ENCODE data around the gene SEPTIN5.

SEPTIN5 gene

GRCh38 chr22:19705181-19705934 is 8.9 kb upstream of the SEPTIN5 start:
- DNase-seq (ENCODE audit: low read depth in 3 of 3, low spot score in 1 of 3): no peak

GRCh38 chr22:19706661-19707151 is 7.6 kb upstream of the SEPTIN5 start:
- no peak for DNase-seq (ENCODE audit: low read depth in 3 of 3, low spot score in 1 of 3)

- no peak for DNase-seq (ENCODE audit: low read depth in 3 of 3, low spot score in 1 of 3)
Observed at GRCh38 chr22:19707347-19708290, 6.7 kb upstream of the SEPTIN5 start.

- no peak for DNase-seq (ENCODE audit: low read depth in 3 of 3, low spot score in 1 of 3)
Observed at GRCh38 chr22:19708321-19709011, 5.8 kb upstream of the SEPTIN5 start.

- DNase-seq (ENCODE audit: low read depth in 3 of 3, low spot score in 1 of 3): no peak
Observed at GRCh38 chr22:19709063-19709769, 5.1 kb upstream of the SEPTIN5 start.

GRCh38 chr22:19710020-19710768 is 4.1 kb upstream of the SEPTIN5 start:
- no peak for DNase-seq (ENCODE audit: low read depth in 3 of 3, low spot score in 1 of 3)

- no peak for DNase-seq (ENCODE audit: low read depth in 3 of 3, low spot score in 1 of 3)
Observed at GRCh38 chr22:19710769-19711106, 3.6 kb upstream of the SEPTIN5 start.

GRCh38 chr22:19713245-19713644 is 1.1 kb upstream of the SEPTIN5 start:
- no peak for DNase-seq (ENCODE audit: low read depth in 3 of 3, low spot score in 1 of 3)

- DNase-seq (ENCODE audit: low read depth in 3 of 3, low spot score in 1 of 3): no peak
Observed at GRCh38 chr22:19713650-19714311, 522 bp upstream of the SEPTIN5 start.

- no peak for DNase-seq (ENCODE audit: low read depth in 3 of 3, low spot score in 1 of 3)
Observed at GRCh38 chr22:19715188-19715930, 1.1 kb downstream of the SEPTIN5 start.

- DNase-seq (ENCODE audit: low read depth in 3 of 3, low spot score in 1 of 3): no peak
Observed at GRCh38 chr22:19716041-19716828, 1.9 kb downstream of the SEPTIN5 start.

- no peak for DNase-seq (ENCODE audit: low read depth in 3 of 3, low spot score in 1 of 3)
Observed at GRCh38 chr22:19716829-19717105, 2.5 kb downstream of the SEPTIN5 start.

GRCh38 chr22:19717181-19717580 is 2.9 kb downstream of the SEPTIN5 start:
- no peak for DNase-seq (ENCODE audit: low read depth in 3 of 3, low spot score in 1 of 3)

GRCh38 chr22:19717691-19718455 is 3.6 kb downstream of the SEPTIN5 start:
- DNase-seq (ENCODE audit: low read depth in 3 of 3, low spot score in 1 of 3): peak; percentile 36 to 79 (median 73)

GRCh38 chr22:19718456-19719049 is 4.2 kb downstream of the SEPTIN5 start:
- DNase-seq (ENCODE audit: low read depth in 3 of 3, low spot score in 1 of 3): no peak

GRCh38 chr22:19719050-19719482 is 4.8 kb downstream of the SEPTIN5 start:
- DNase-seq (ENCODE audit: low read depth in 3 of 3, low spot score in 1 of 3): no peak

- no peak for DNase-seq (ENCODE audit: low read depth in 3 of 3, low spot score in 1 of 3)
Observed at GRCh38 chr22:19719488-19720021, 5.3 kb downstream of the SEPTIN5 start.

All from stimulated activated CD4-positive, alpha-beta T cell treated with anti-CD3 and anti-CD28 coated beads, TNF-alpha, amount 100 ng/mL, for 1 hour (primary cell).